CD8-positive, alpha-beta memory T cell (primary cell): ENCODE results near the gene CRYGD. TPM values are rescaled to one million over a fixed set of nuclear protein-coding genes. Genes with fewer than 3 reads are reported as not detected.
"Not testable (repeated sequence)": the region's sequence is repeated elsewhere in the genome, so short reads cannot be mapped to it uniquely, and the experiment has no call there.

Experiments used
- CTCF ChIA-PET: fragments of 350-600 bp; sonication (Branson Sonifier 250); formaldehyde crosslinking; loops from one replicate; lab custom pipeline; 2021; ENCODE audit warnings: antibody characterized with exemption; lab: Charles Lee
- POLR2A ChIA-PET: fragments of 350-600 bp; sonication (Branson Sonifier 250); formaldehyde crosslinking; loops from one replicate; lab custom pipeline; 2021; ENCODE audit warnings: antibody characterized with exemption; lab: Charles Lee
- DNase-seq, 5 donors: peaks; one replicate each; pipeline versions ENCODE4 v3.0.0 to v3.0.0-alpha.2; 2020 to 2022; ENCODE audit warnings: mixed read lengths in 1 of 5
- H3K27ac ChIP-seq: one replicate; pipeline ENCODE4 v1.7.0; 2013; ENCODE audit warnings: low read depth, mild to moderate bottlenecking, low read length, moderate library complexity
- H3K27me3 ChIP-seq: 2 replicates; pipeline ENCODE4 v1.7.0; 2013; ENCODE audit warnings: low read length, mild to moderate bottlenecking; ENCODE audit not compliant: insufficient read depth, poor library complexity, severe bottlenecking
- H3K36me3 ChIP-seq: 2 replicates; pipeline ENCODE4 v1.7.0; 2013; ENCODE audit warnings: mild to moderate bottlenecking, low read length, moderate library complexity; ENCODE audit not compliant: insufficient read depth
- H3K4me1 ChIP-seq: 2 replicates; pipeline ENCODE4 v1.7.0; 2013; ENCODE audit warnings: mild to moderate bottlenecking, low read length, moderate library complexity; ENCODE audit not compliant: insufficient read depth
- H3K4me3 ChIP-seq: 2 replicates; pipeline ENCODE4 v1.7.0; 2013; ENCODE audit warnings: mild to moderate bottlenecking, low read length
- H3K9me3 ChIP-seq: 2 replicates; pipeline ENCODE4 v1.7.0; 2013; ENCODE audit warnings: mild to moderate bottlenecking, low read length
- H3K27ac Mint-ChIP-seq, 8 donors: one replicate each; pipeline ENCODE4 v1.8.0; 2020 to 2021; ENCODE audit warnings: mixed read lengths in 8 of 8, mild to moderate bottlenecking in 6 of 8, inconsistent platforms in 3 of 8, moderate library complexity in 3 of 8
- H3K27me3 Mint-ChIP-seq, 2 donors: one replicate each; pipeline ENCODE4 v1.8.0; 2020 to 2021; ENCODE audit warnings: mixed read lengths in 2 of 2, mild to moderate bottlenecking in 1 of 2, moderate library complexity in 1 of 2
- H3K36me3 Mint-ChIP-seq, 3 donors: one replicate each; pipeline ENCODE4 v1.8.0; 2020 to 2021; ENCODE audit warnings: mixed read lengths in 3 of 3, inconsistent platforms in 1 of 3, mild to moderate bottlenecking in 1 of 3
- H3K4me1 Mint-ChIP-seq, 3 donors: one replicate each; pipeline ENCODE4 v1.8.0; 2020 to 2021; ENCODE audit warnings: mixed read lengths in 3 of 3, inconsistent platforms in 1 of 3, mild to moderate bottlenecking in 1 of 3
- H3K4me3 Mint-ChIP-seq, 7 donors: one replicate each; pipeline ENCODE4 v1.8.0; 2020 to 2021; ENCODE audit warnings: mixed read lengths in 7 of 7, mild to moderate bottlenecking in 6 of 7, moderate library complexity in 4 of 7, inconsistent platforms in 2 of 7
- H3K9me3 Mint-ChIP-seq, 5 donors: one replicate each; pipeline ENCODE4 v1.8.0; 2020 to 2022; ENCODE audit warnings: mixed read lengths in 5 of 5, mild to moderate bottlenecking in 3 of 5, moderate library complexity in 2 of 5, inconsistent platforms in 1 of 5
- polyA plus RNA-seq: library from polyadenylated mRNA; unstranded; fragments of 300-500 nt; fragmentation: Illumina TruSeq; gene quantifications from one replicate; pipeline ENCODE4 v1.2.3, GENCODE V29; 2021
- total RNA-seq, 2 experiments: library from RNA; stranded (reverse); gene quantifications; one replicate each; pipeline ENCODE4 v1.2.3, GENCODE V29; 2021

Gene CRYGD
- total and polyA plus RNA-seq, 3 experiments from 2014 or later, result not detected

DNA sequence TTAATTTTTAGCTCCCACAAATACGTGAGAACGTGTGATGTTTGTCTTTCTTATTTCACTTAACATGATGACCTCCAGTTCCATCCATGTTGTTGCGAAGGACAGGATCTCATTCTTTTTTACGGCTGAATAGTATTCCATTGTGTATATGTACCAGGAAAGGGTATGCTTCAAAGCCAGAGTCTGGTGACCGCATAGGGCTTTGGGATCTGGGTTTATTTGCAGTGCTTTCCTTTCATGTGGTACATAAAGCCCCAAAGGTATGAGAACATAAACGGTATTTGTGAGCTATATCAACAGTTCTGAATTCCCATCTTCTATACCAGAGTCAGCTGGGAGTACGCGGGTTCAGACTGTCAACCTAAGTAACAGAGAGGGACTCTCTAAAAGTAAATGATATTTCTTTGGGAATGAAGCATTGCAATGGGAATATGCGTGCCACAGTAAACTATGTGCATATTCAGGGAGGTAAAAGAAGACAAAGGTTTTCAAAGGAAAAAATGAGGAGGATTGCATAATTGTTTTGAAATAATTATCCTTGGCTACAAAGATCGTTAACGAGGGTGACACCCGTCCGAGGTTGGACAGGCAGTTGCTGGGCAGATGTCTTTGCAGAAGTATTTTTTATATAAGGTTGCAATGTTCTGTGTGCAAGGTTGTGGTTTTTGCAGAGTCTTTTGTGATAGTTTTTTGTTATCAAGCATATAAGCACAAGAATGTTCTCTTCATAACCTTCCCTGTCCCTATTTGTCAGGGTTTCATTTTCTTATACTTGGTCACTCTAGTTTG, 24.4 kb downstream of the CRYGD start:
- peaks cover 19 to 24% (median 22%) of the 10 kb centered on the region in 3 donors for H3K4me1 Mint-ChIP-seq
- POLR2A ChIA-PET, result no interaction called here
- H3K27ac Mint-ChIP-seq, result peak overlapping the region in 3 of 8 donors; percentile 8 to 62 (median 55)
- CTCF ChIA-PET, result no interaction called here
- no peaks in the 10 kb centered on the region for H3K9me3 ChIP-seq
- peak overlapping the region in 5 of 7 donors; percentile 18 to 75 (median 63) for H3K4me3 Mint-ChIP-seq
- H3K27me3 Mint-ChIP-seq, result peaks cover 2 to 14% of the 10 kb centered on the region in 2 donors
- H3K36me3 Mint-ChIP-seq, result no peaks in the 10 kb centered on the region
- no peaks in the 10 kb centered on the region for H3K9me3 Mint-ChIP-seq
- no peaks in the 10 kb centered on the region for H3K27me3 ChIP-seq
- DNase-seq, result no peak
- no peaks in the 10 kb centered on the region for H3K4me1 ChIP-seq
- H3K27ac ChIP-seq, result no peak overlapping the region
- no peak overlapping the region for H3K4me3 ChIP-seq
- no peaks in the 10 kb centered on the region for H3K36me3 ChIP-seq

DNA sequence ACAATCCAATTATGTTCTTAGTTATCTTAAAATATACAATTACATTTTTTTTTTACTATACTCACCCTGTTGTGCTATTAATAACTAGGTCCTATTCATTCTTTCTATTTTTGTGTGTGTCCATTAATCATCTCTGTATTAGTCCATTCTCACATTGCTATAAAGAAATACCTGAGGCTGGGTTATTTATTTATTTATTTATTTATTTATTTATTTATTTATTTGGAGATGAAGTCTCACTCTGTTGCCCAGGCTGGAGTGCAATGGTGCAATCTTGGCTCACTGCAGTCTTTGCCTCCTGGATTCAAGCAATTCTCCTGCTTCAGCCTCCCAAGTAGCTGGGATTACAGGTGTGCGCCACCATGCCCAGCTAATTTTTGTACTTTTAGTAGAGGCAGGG, 25.6 kb downstream of the CRYGD start:
- not testable (repeated sequence) for H3K9me3 ChIP-seq
- peaks cover 19 to 24% (median 22%) of the 10 kb centered on the region in 3 donors for H3K4me1 Mint-ChIP-seq

DNA sequence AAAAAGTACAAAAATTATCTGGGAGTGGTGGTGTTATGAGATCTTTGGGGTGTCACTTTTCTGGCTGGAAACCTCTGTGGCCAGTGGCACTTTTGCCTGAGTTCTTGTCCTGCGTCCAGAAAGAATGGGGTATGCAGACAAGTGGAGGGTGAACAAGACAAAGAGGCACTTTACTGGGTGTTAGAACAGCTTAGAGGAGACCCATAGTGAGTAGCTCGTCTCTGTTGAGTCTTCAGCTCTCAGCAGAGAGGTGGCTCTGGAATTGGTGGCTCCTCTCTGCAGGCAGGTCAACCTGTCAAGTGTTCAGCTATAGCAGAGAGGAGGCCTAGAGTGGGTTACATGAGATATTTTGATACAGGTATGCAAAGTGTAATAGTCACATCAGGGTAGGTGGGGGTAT, 26.1 kb downstream of the CRYGD start:
- H3K36me3 ChIP-seq, result no peaks in the 10 kb centered on the region
- H3K9me3 ChIP-seq, result no peaks in the 10 kb centered on the region
- CTCF ChIA-PET, result no interaction called here
- no peak overlapping the region for H3K27ac Mint-ChIP-seq
- POLR2A ChIA-PET, result no interaction called here
- no peaks in the 10 kb centered on the region for H3K36me3 Mint-ChIP-seq
- no peak overlapping the region for H3K4me3 Mint-ChIP-seq
- peaks cover 2 to 11% of the 10 kb centered on the region in 2 donors for H3K27me3 Mint-ChIP-seq
- H3K4me1 ChIP-seq, result no peaks in the 10 kb centered on the region
- peaks cover 19 to 24% (median 22%) of the 10 kb centered on the region in 3 donors for H3K4me1 Mint-ChIP-seq
- no peak overlapping the region for H3K27ac ChIP-seq
- H3K27me3 ChIP-seq, result no peaks in the 10 kb centered on the region
- no peak overlapping the region for H3K4me3 ChIP-seq
- no peak for DNase-seq
- H3K9me3 Mint-ChIP-seq, result no peaks in the 10 kb centered on the region

More for the DNA sequence above, 25.6 kb downstream of the CRYGD start:
- CTCF ChIA-PET, DNase-seq, H3K4me3 Mint-ChIP-seq, H3K4me1 ChIP-seq, H3K27ac ChIP-seq, H3K9me3 Mint-ChIP-seq, H3K4me3 ChIP-seq, H3K27me3 ChIP-seq, POLR2A ChIA-PET, H3K27ac Mint-ChIP-seq, H3K36me3 Mint-ChIP-seq, H3K36me3 ChIP-seq: not testable (repeated sequence)
- H3K27me3 Mint-ChIP-seq, result peaks cover 2 to 11% of the 10 kb centered on the region in 2 donors

DNA sequence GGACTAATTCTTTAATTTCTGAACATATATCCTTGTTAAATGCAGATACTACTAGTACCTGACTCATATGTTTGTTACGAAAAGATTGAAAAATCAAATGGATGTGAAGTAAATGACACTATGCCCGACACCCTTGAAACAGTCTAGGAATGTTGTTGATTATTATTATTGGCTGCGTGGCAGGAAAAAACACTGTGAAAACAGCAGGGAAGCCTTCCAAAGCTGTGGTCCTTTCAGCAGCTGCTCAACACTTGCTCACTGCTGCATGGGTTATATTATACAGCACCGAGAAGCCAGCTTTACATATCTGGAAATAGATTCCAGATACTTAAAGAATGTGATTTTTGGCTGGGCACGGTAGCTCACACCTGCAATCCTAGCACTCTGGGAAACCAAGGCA, 26.5 kb downstream of the CRYGD start:
- Mint-ChIP-seq H3K27ac (no peak overlapping the region), H3K27me3 (peaks cover 2 to 11% of the 10 kb centered on the region in 2 donors), H3K4me3 (no peak overlapping the region), H3K36me3 (no peaks in the 10 kb centered on the region), H3K9me3 (no peaks in the 10 kb centered on the region), H3K4me1 (peaks cover 19 to 24% (median 22%) of the 10 kb centered on the region in 3 donors)
- POLR2A ChIA-PET, result no interaction called here
- H3K9me3 ChIP-seq, result no peaks in the 10 kb centered on the region
- no peak overlapping the region for H3K4me3 ChIP-seq
- no peak for DNase-seq
- no peaks in the 10 kb centered on the region for H3K4me1 ChIP-seq
- H3K27ac ChIP-seq, result no peak overlapping the region
- no peaks in the 10 kb centered on the region for H3K27me3 ChIP-seq
- CTCF ChIA-PET, result no interaction called here
- H3K36me3 ChIP-seq, result no peaks in the 10 kb centered on the region

DNA sequence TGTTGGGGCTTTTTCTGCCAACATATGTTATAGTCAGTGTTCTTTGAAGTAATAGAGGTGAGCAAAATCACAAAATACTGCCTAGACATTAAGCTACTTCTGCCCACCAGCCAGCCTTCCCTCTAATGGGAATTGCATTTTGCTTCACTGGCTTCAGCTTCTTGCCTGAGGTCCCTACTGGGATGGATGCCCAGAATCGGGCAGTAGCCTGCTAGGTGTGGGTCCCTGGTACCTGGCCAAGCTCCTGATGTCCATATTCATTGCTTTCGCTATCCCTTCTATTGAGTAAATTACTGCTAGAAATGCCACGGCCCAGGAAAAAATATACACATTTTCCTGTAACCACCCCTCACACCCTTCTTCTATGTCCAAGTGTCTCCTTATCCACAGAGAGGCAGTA, 27.0 kb downstream of the CRYGD start:
- Mint-ChIP-seq H3K36me3 (no peaks in the 10 kb centered on the region), H3K4me1 (peaks cover 19 to 24% (median 22%) of the 10 kb centered on the region in 3 donors), H3K9me3 (no peaks in the 10 kb centered on the region), H3K27me3 (peaks cover 2 to 11% of the 10 kb centered on the region in 2 donors), H3K27ac (no peak overlapping the region), H3K4me3 (no peak overlapping the region)
- H3K27ac ChIP-seq, result no peak overlapping the region
- CTCF ChIA-PET, result interaction anchor here (0.6 to 1.4 kb wide), 2 partner anchors 18 to 1412 kb away, joined by 3 to 4 read pairs; no protein-coding TSS in a partner anchor
- no peaks in the 10 kb centered on the region for H3K9me3 ChIP-seq
- POLR2A ChIA-PET, result no interaction called here
- no peak for DNase-seq
- no peaks in the 10 kb centered on the region for H3K36me3 ChIP-seq
- H3K4me1 ChIP-seq, result no peaks in the 10 kb centered on the region
- no peak overlapping the region for H3K4me3 ChIP-seq
- no peaks in the 10 kb centered on the region for H3K27me3 ChIP-seq

DNA sequence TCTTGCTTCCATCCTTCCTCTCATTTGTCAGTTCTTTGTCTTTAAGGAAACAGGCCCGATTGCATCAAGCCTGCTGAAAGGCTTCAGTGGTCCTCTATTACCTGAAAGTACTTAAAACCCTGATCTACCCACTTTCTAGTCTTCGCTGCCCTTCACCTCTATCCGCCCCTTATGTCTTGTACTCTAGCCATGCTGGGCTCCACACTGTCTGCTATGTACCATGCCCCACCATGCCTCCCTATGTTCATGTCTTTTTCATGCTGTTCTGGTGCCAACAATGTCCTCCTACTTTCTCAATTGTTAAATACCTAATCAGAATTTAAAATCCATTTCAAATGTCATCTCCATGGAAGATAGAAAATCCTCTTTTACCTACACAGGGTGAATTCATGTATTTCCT, 28.2 kb downstream of the CRYGD start:
- Histone ChIP-seq H3K36me3 (no peaks in the 10 kb centered on the region), H3K4me3 (no peak overlapping the region), H3K4me1 (no peaks in the 10 kb centered on the region), H3K27ac (no peak overlapping the region), H3K9me3 (no peaks in the 10 kb centered on the region), H3K27me3 (no peaks in the 10 kb centered on the region)
- ChIA-PET CTCF (interaction anchor here (1.4 kb wide), 1 partner anchor 16 kb away, joined by 3 read pairs; no protein-coding TSS in a partner anchor), POLR2A (no interaction called here)
- Mint-ChIP-seq H3K27me3 (peaks cover 2 to 11% of the 10 kb centered on the region in 2 donors), H3K36me3 (no peaks in the 10 kb centered on the region), H3K9me3 (no peaks in the 10 kb centered on the region), H3K27ac (peak overlapping the region in 1 of 8 donors; percentile 1), H3K4me3 (no peak overlapping the region), H3K4me1 (peaks cover 13 to 14% (median 14%) of the 10 kb centered on the region in 3 donors)
- DNase-seq, result no peak

DNA sequence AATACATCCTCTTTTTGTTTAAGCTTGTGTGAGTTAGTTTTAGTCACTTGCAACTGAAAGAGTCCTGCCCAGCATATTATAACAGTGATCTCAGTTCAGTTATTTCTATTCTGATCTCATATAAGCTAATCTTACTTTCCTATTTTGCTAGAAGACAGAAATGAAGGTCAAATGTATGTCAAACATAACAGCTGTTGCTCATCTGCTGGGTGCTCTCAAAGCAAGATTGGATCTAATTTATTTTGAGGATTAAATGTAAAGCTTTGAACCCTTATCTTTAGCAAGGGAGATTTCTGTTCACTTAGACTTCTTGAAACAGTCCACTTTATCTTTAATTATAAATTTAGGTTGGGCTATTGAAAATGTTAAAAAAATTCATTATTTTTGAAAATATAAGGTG, 31.2 kb downstream of the CRYGD start:
- Histone ChIP-seq H3K9me3 (no peaks in the 10 kb centered on the region), H3K4me1 (no peaks in the 10 kb centered on the region), H3K36me3 (no peaks in the 10 kb centered on the region), H3K27ac (no peak overlapping the region), H3K27me3 (no peaks in the 10 kb centered on the region), H3K4me3 (no peak overlapping the region)
- Mint-ChIP-seq H3K27ac (no peak overlapping the region), H3K27me3 (peaks cover 0 to 3% of the 10 kb centered on the region in 2 donors), H3K9me3 (peaks cover 0 to 5% (median 0%) of the 10 kb centered on the region in 5 donors), H3K4me3 (no peak overlapping the region), H3K36me3 (peaks cover 0 to 3% (median 0%) of the 10 kb centered on the region in 3 donors), H3K4me1 (no peaks in the 10 kb centered on the region)
- CTCF ChIA-PET, result no interaction called here
- POLR2A ChIA-PET, result no interaction called here
- no peak for DNase-seq

DNA sequence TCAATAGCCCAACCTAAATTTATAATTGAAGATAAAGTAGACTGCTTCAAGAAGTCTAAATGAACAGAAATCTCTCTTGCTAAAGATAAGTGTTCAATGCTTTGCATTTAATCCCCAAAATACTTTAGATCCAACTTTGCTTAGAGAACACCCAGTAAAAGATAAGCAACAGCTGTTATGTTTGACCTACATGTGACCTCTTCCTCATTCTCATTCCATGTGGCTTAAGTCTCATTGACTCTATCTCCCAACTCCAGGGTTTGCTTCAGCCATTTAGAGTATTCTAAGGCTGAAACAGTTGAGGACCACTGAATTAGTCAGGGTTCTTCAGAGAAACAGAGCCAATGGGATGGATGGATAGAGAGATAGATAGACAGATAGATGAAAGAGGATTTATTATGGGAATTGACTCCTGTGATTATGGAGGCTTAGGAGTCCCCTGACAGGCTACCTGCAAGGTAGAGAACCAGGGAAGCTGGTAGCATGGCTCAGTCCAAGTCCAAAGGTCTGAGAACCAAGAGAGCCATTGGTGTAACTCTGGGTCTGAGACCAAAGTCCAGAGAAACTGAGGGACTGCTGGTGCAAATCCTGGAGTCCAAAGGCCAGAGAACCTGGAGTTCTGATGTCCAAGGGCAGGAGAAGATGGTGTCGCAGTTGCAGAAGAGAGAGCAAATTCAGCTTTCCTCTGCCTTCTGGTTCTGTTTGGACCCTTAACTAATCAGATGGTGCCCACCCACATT, 32.1 kb downstream of the CRYGD start:
- Mint-ChIP-seq H3K36me3 (peaks cover 0 to 3% (median 0%) of the 10 kb centered on the region in 3 donors), H3K27me3 (no peaks in the 10 kb centered on the region), H3K9me3 (peaks cover 0 to 5% (median 0%) of the 10 kb centered on the region in 5 donors), H3K4me1 (no peaks in the 10 kb centered on the region), H3K27ac (no peak overlapping the region), H3K4me3 (no peak overlapping the region)
- Histone ChIP-seq H3K36me3 (no peaks in the 10 kb centered on the region), H3K4me3 (no peak overlapping the region), H3K9me3 (no peaks in the 10 kb centered on the region), H3K27me3 (no peaks in the 10 kb centered on the region), H3K27ac (no peak overlapping the region), H3K4me1 (no peaks in the 10 kb centered on the region)
- ChIA-PET POLR2A (no interaction called here), CTCF (no interaction called here)
- DNase-seq, result no peak
